Measurements from ENCODE around the gene DCAF12.

DCAF12 gene

GRCh38 chr9:34098307-34098706 lies 28.2 kb downstream of the DCAF12 start:
- Histone ChIP-seq H4K20me1 (peaks cover 66% of the 10 kb centered on the region), H3K4me1 (peaks cover 5% of the 10 kb centered on the region; the same call in 1 of the 2 replicates), H3K4me2 (no peak overlapping the region), H3K36me3 (peaks cover 100% of the 10 kb centered on the region), H3K4me3 (no peak overlapping the region), H3K27me3 (no peaks in the 10 kb centered on the region), H3K27ac (no peak overlapping the region), H3K9me3 (no peaks in the 10 kb centered on the region), H3K9ac (no peak overlapping the region)
- TF ChIP-seq Cebpa-rat (IDR thresholded peaks at IDR 0.05): no peak

- Histone ChIP-seq H3K4me2 (no peak overlapping the region), H3K9ac (no peak overlapping the region), H3K27me3 (no peaks in the 10 kb centered on the region), H3K27ac (no peak overlapping the region), H3K9me3 (no peaks in the 10 kb centered on the region), H3K4me3 (no peak overlapping the region), H3K36me3 (peaks cover 100% of the 10 kb centered on the region), H3K4me1 (peaks cover 5% of the 10 kb centered on the region; the same call in 1 of the 2 replicates), H4K20me1 (peaks cover 67% of the 10 kb centered on the region)
- TF ChIP-seq Cebpa-rat (IDR thresholded peaks at IDR 0.05): no peak
These were observed 28.6 kb downstream of the DCAF12 start for GRCh38 chr9:34097865-34098264.

- peaks cover 100% of the 10 kb centered on the region for H3K36me3 ChIP-seq
- H3K27ac ChIP-seq: no peak overlapping the region
- peaks cover 68% of the 10 kb centered on the region for H4K20me1 ChIP-seq
- TF ChIP-seq Cebpa-rat (IDR thresholded peaks at IDR 0.05): no peak
- no peak overlapping the region for H3K4me3 ChIP-seq
- no peaks in the 10 kb centered on the region for H3K27me3 ChIP-seq
- no peak overlapping the region for H3K4me2 ChIP-seq
- peaks cover 5% of the 10 kb centered on the region; the same call in 1 of the 2 replicates for H3K4me1 ChIP-seq
- H3K9me3 ChIP-seq: no peaks in the 10 kb centered on the region
- no peak overlapping the region for H3K9ac ChIP-seq
These were observed 29.7 kb downstream of the DCAF12 start for GRCh38 chr9:34096751-34097150.

GRCh38 chr9:34093578-34093977 lies 32.9 kb downstream of the DCAF12 start:
- Histone ChIP-seq H3K4me2 (no peak overlapping the region), H3K4me3 (no peak overlapping the region), H3K9me3 (no peaks in the 10 kb centered on the region), H4K20me1 (peaks cover 69% of the 10 kb centered on the region), H3K27me3 (no peaks in the 10 kb centered on the region), H3K9ac (no peak overlapping the region), H3K27ac (no peak overlapping the region), H3K4me1 (peaks cover 5% of the 10 kb centered on the region; the same call in 1 of the 2 replicates), H3K36me3 (peaks cover 100% of the 10 kb centered on the region)
- no peak for TF ChIP-seq Cebpa-rat (IDR thresholded peaks at IDR 0.05)

- no peaks in the 10 kb centered on the region for H3K27me3 ChIP-seq
- H3K27ac ChIP-seq: no peak overlapping the region
- no peaks in the 10 kb centered on the region for H3K9me3 ChIP-seq
- H3K4me3 ChIP-seq: no peak overlapping the region
- TF ChIP-seq Cebpa-rat (IDR thresholded peaks at IDR 0.05): no peak
- H3K9ac ChIP-seq: no peak overlapping the region
- H4K20me1 ChIP-seq: peaks cover 61% of the 10 kb centered on the region
- H3K4me1 ChIP-seq: no peaks in the 10 kb centered on the region
- H3K36me3 ChIP-seq: peaks cover 94% of the 10 kb centered on the region
- H3K4me2 ChIP-seq: no peak overlapping the region
These were observed 37.2 kb downstream of the DCAF12 start for GRCh38 chr9:34089311-34089710.

- H3K4me1 ChIP-seq: no peaks in the 10 kb centered on the region
- no peaks in the 10 kb centered on the region for H3K27me3 ChIP-seq
- no peak overlapping the region for H3K9ac ChIP-seq
- H3K9me3 ChIP-seq: no peaks in the 10 kb centered on the region
- H3K4me2 ChIP-seq: no peak overlapping the region
- TF ChIP-seq Cebpa-rat (IDR thresholded peaks at IDR 0.05): no peak
- no peak overlapping the region for H3K4me3 ChIP-seq
- peaks cover 47% of the 10 kb centered on the region for H4K20me1 ChIP-seq
- H3K27ac ChIP-seq: no peak overlapping the region
- H3K36me3 ChIP-seq: peaks cover 80% of the 10 kb centered on the region
These were observed 39.1 kb downstream of the DCAF12 start for GRCh38 chr9:34087370-34087769.

- no peak overlapping the region for H3K27ac ChIP-seq
- peaks cover 75% of the 10 kb centered on the region for H3K36me3 ChIP-seq
- no peaks in the 10 kb centered on the region for H3K27me3 ChIP-seq
- peaks cover 44% of the 10 kb centered on the region for H4K20me1 ChIP-seq
- no peaks in the 10 kb centered on the region for H3K9me3 ChIP-seq
- no peak overlapping the region for H3K9ac ChIP-seq
- no peak for TF ChIP-seq Cebpa-rat (IDR thresholded peaks at IDR 0.05)
- no peak overlapping the region for H3K4me2 ChIP-seq
- no peak overlapping the region for H3K4me3 ChIP-seq
- no peaks in the 10 kb centered on the region for H3K4me1 ChIP-seq
These were observed 39.6 kb downstream of the DCAF12 start for GRCh38 chr9:34086864-34087263.

- H4K20me1 ChIP-seq: peaks cover 34% of the 10 kb centered on the region
- no peak overlapping the region for H3K27ac ChIP-seq
- H3K9ac ChIP-seq: no peak overlapping the region
- no peak for TF ChIP-seq Cebpa-rat (IDR thresholded peaks at IDR 0.05)
- no peak overlapping the region for H3K4me3 ChIP-seq
- H3K4me1 ChIP-seq: no peaks in the 10 kb centered on the region
- H3K9me3 ChIP-seq: no peaks in the 10 kb centered on the region
- no peak overlapping the region for H3K4me2 ChIP-seq
- H3K27me3 ChIP-seq: no peaks in the 10 kb centered on the region
- H3K36me3 ChIP-seq: peaks cover 65% of the 10 kb centered on the region
These were observed 40.7 kb downstream of the DCAF12 start for GRCh38 chr9:34085581-34086500.

- Histone ChIP-seq H3K4me3 (no peak overlapping the region), H3K4me1 (no peaks in the 10 kb centered on the region), H3K9ac (no peak overlapping the region), H3K9me3 (no peaks in the 10 kb centered on the region), H3K27me3 (no peaks in the 10 kb centered on the region), H3K36me3 (peaks cover 52% of the 10 kb centered on the region), H3K4me2 (no peak overlapping the region), H3K27ac (no peak overlapping the region), H4K20me1 (peaks cover 28% of the 10 kb centered on the region)
- no peak for TF ChIP-seq Cebpa-rat (IDR thresholded peaks at IDR 0.05)
These were observed 41.9 kb downstream of the DCAF12 start for GRCh38 chr9:34084562-34084961.

- Histone ChIP-seq H3K4me3 (no peak overlapping the region), H3K27ac (no peak overlapping the region), H3K36me3 (peaks cover 4% of the 10 kb centered on the region), H3K9me3 (no peaks in the 10 kb centered on the region), H3K27me3 (no peaks in the 10 kb centered on the region), H3K4me2 (no peak overlapping the region), H3K4me1 (no peaks in the 10 kb centered on the region), H3K9ac (no peak overlapping the region), H4K20me1 (no peaks in the 10 kb centered on the region)
- TF ChIP-seq Cebpa-rat (IDR thresholded peaks at IDR 0.05): no peak
These were observed 47.3 kb downstream of the DCAF12 start for GRCh38 chr9:34079181-34079580.
